ENCODE data around the gene SRGAP3. TPM values are rescaled to one million over a fixed set of nuclear protein-coding genes. Genes with fewer than 3 reads are reported as not detected.

The SRGAP3 gene
- total and polyA plus RNA-seq, 2 experiments from 2014 or later, result 0.89 to 1.7 TPM

DNA sequence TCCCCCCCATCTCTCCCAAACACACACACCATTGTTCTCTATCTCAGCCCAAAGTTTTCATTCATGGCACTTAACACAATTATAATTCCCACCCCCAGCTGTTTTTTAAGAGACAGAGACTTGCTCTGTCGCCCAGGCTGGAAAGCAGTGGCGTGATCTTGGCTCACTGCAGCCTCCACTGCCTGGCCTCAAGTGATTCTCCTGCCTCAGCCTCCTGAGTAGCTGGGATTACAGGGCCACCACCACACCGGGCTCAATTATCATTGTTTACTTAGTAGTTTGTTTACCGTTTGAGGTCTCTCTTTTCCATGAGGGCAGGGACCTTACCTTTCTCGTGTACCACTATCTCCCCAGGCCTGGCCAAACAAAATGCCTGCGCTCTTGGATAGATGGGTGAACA, 206.4 kb downstream of the SRGAP3 start:
- Histone ChIP-seq H3K9ac (no peak overlapping the region), H3K4me3 (no peak overlapping the region), H3K9me3 (ENCODE audit: low read depth) (no peaks in the 10 kb centered on the region), H4K20me1 (ENCODE audit: insufficient read depth) (no peaks in the 10 kb centered on the region), H3K27ac (no peak overlapping the region), H3K4me2 (ENCODE audit: unreplicated experiment) (no peak overlapping the region), H3K4me1 (ENCODE audit: insufficient read depth) (no peaks in the 10 kb centered on the region), H3K79me2 (ENCODE audit: insufficient read depth) (no peaks in the 10 kb centered on the region), H3K36me3 (ENCODE audit: low read depth) (no peaks in the 10 kb centered on the region), H3K9me2 (ENCODE audit: insufficient read depth) (no peaks in the 10 kb centered on the region), H2AFZ (no peak overlapping the region), H3K27me3 (replicated peaks; ENCODE audit: insufficient read depth) (peaks cover 6% of the 10 kb centered on the region; the same call in 1 of the 2 replicates), H3F3A (ENCODE audit: insufficient read depth) (no peaks in the 10 kb centered on the region)
- in situ Hi-C loops (cut with MboI), result no loop called here
- 48 to 52% methylated on average over 6 of the region's 6 CpGs for WGBS, 2 experiments (ENCODE audit: low coverage in 1 of 2, low lambda C conversion rate in 2 of 2, missing lambda C conversion rate in 2 of 2)
- TF ChIP-seq EZH2phosphoT487 (IDR thresholded peaks at IDR 0.05; ENCODE audit: insufficient read depth, low read depth) (no peak), EZH2 (IDR thresholded peaks at IDR 0.05; ENCODE audit: insufficient read depth, poor library complexity, severe bottlenecking) (no peak)
- DNase-seq, result no peak

GRCh38 chr3:9041626-9042025, 207.8 kb downstream of the SRGAP3 start:
- WGBS, 2 experiments (ENCODE audit: low coverage in 1 of 2, low lambda C conversion rate in 2 of 2, missing lambda C conversion rate in 2 of 2), result 61 to 73% methylated on average over 10 to 12 of the region's 12 CpGs
- peak; percentile 51 for DNase-seq
- no peak for TF ChIP-seq EZH2 (IDR thresholded peaks at IDR 0.05; ENCODE audit: insufficient read depth, poor library complexity, severe bottlenecking)
- TF ChIP-seq EZH2phosphoT487 (IDR thresholded peaks at IDR 0.05; ENCODE audit: insufficient read depth, low read depth), result no peak

DNA sequence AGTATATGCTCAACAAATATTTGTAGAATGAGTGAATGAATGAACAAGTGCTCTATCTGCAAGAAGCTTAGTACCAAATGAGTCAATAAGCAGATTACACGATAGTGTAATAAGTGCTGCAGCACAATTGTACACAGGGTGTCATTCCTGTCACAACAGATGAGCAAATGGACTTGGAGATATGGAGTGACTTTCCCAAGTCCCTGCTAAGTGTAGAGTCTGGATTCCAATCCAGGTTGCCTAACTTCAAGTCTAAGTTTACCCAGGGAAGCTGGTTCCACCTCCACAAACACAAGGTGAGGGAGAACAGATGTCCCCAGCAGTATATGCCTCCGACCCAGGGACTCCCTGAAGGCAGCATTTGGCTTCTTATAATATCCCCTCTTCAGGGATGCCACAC, 208.4 kb downstream of the SRGAP3 start:
- in situ Hi-C loops (cut with MboI), result no loop called here
- no peaks in the 10 kb centered on the region for H3K9me2 ChIP-seq (ENCODE audit: insufficient read depth)

More at GRCh38 chr3:9041626-9042025, 207.8 kb downstream of the SRGAP3 start:
- no peak overlapping the region for H3K4me3 ChIP-seq
- H3F3A ChIP-seq (ENCODE audit: insufficient read depth), result no peaks in the 10 kb centered on the region
- H3K36me3 ChIP-seq (ENCODE audit: low read depth), result no peaks in the 10 kb centered on the region
- no peaks in the 10 kb centered on the region for H3K9me3 ChIP-seq (ENCODE audit: low read depth)
- no peaks in the 10 kb centered on the region for H4K20me1 ChIP-seq (ENCODE audit: insufficient read depth)
- no peak overlapping the region for H3K9ac ChIP-seq
- no peaks in the 10 kb centered on the region for H3K9me2 ChIP-seq (ENCODE audit: insufficient read depth)
- H3K4me2 ChIP-seq (ENCODE audit: unreplicated experiment), result no peak overlapping the region
- H3K27me3 ChIP-seq (replicated peaks; ENCODE audit: insufficient read depth), result peaks cover 6% of the 10 kb centered on the region; the same call in 1 of the 2 replicates
- no peak overlapping the region for H3K27ac ChIP-seq
- no peaks in the 10 kb centered on the region for H3K79me2 ChIP-seq (ENCODE audit: insufficient read depth)
- H2AFZ ChIP-seq, result no peak overlapping the region
- peaks cover 6% of the 10 kb centered on the region; the same call in 1 of the 2 replicates for H3K4me1 ChIP-seq (ENCODE audit: insufficient read depth)
- in situ Hi-C loops (cut with MboI), result no loop called here

DNA sequence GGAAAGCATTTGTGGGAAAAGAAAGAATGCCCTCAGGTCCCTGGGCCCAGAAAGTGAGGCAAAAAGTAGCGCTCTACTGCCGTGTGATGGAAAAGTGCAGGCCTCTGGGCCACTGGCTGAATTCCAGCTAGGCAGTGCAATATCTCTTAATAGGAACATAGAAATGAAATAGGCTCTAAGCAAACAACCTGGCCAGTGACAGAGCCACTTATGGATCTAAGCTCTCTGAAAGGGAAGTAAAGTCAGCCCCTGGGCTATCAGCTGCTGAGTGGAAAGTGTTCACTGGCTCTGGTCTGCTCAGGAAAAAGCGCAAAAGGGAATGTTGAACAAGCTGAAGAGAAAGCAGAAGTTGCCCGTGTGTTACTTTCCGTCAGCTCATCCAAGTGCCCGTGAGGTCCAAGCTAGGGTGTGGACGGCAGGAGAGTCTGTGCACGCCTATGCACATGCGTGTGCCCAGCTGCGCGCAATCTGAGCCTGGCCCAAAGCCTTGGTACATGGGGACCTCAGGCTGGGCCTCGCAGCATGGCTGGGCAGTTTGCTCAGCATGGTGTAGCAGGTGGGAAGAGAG, 212.2 kb downstream of the SRGAP3 start:
- no peaks in the 10 kb centered on the region for H4K20me1 ChIP-seq (ENCODE audit: insufficient read depth)
- H3K4me1 ChIP-seq (ENCODE audit: insufficient read depth), result peaks cover 8% of the 10 kb centered on the region; the same call in 1 of the 2 replicates
- H3K4me3 ChIP-seq, result no peak overlapping the region
- no peaks in the 10 kb centered on the region for H3K9me2 ChIP-seq (ENCODE audit: insufficient read depth)
- no peaks in the 10 kb centered on the region for H3K36me3 ChIP-seq (ENCODE audit: low read depth)
- peak; percentile 43 for DNase-seq
- H3K27me3 ChIP-seq (replicated peaks; ENCODE audit: insufficient read depth), result peaks cover 11% of the 10 kb centered on the region
- no peak overlapping the region for H3K27ac ChIP-seq
- TF ChIP-seq EZH2phosphoT487 (IDR thresholded peaks at IDR 0.05; ENCODE audit: insufficient read depth, low read depth) (no peak), EZH2 (IDR thresholded peaks at IDR 0.05; ENCODE audit: insufficient read depth, poor library complexity, severe bottlenecking) (no peak)
- in situ Hi-C loops (cut with MboI), result no loop called here
- no peak overlapping the region for H3K4me2 ChIP-seq (ENCODE audit: unreplicated experiment)
- H2AFZ ChIP-seq, result no peak overlapping the region
- no peaks in the 10 kb centered on the region for H3F3A ChIP-seq (ENCODE audit: insufficient read depth)
- no peaks in the 10 kb centered on the region for H3K79me2 ChIP-seq (ENCODE audit: insufficient read depth)
- no peaks in the 10 kb centered on the region for H3K9me3 ChIP-seq (ENCODE audit: low read depth)
- WGBS, 2 experiments (ENCODE audit: low coverage in 1 of 2, low lambda C conversion rate in 2 of 2, missing lambda C conversion rate in 2 of 2), result 45 to 54% methylated on average over 12 of the region's 12 CpGs
- H3K9ac ChIP-seq, result no peak overlapping the region

More for the DNA sequence above, 208.4 kb downstream of the SRGAP3 start:
- Histone ChIP-seq H3K9me3 (ENCODE audit: low read depth) (no peaks in the 10 kb centered on the region), H3K27me3 (replicated peaks; ENCODE audit: insufficient read depth) (peaks cover 6% of the 10 kb centered on the region; the same call in 1 of the 2 replicates), H3K27ac (no peak overlapping the region), H3K9ac (no peak overlapping the region), H3K79me2 (ENCODE audit: insufficient read depth) (no peaks in the 10 kb centered on the region), H3K4me1 (ENCODE audit: insufficient read depth) (peaks cover 8% of the 10 kb centered on the region; the same call in 1 of the 2 replicates), H3K4me2 (ENCODE audit: unreplicated experiment) (no peak overlapping the region), H3F3A (ENCODE audit: insufficient read depth) (no peaks in the 10 kb centered on the region), H2AFZ (no peak overlapping the region), H3K36me3 (ENCODE audit: low read depth) (no peaks in the 10 kb centered on the region), H3K4me3 (no peak overlapping the region), H4K20me1 (ENCODE audit: insufficient read depth) (no peaks in the 10 kb centered on the region)
- TF ChIP-seq EZH2phosphoT487 (IDR thresholded peaks at IDR 0.05; ENCODE audit: insufficient read depth, low read depth) (no peak), EZH2 (IDR thresholded peaks at IDR 0.05; ENCODE audit: insufficient read depth, poor library complexity, severe bottlenecking) (no peak)
- 44 to 51% methylated on average over 2 of the region's 2 CpGs for WGBS, 2 experiments (ENCODE audit: low coverage in 1 of 2, low lambda C conversion rate in 2 of 2, missing lambda C conversion rate in 2 of 2)
- DNase-seq, result peak; percentile 47
